Hepatocyte (in vitro differentiated cells): ENCODE results near the gene ALDH2. TPM values are rescaled to one million over a fixed set of nuclear protein-coding genes. Genes with fewer than 3 reads are reported as not detected.

Experiments used
- DNase-seq: peaks from one replicate; pipeline ENCODE4 v3.0.0-alpha.2; 2016; ENCODE audit warnings: low spot score
- H2AFZ ChIP-seq: fragments of 200-600 bp; sonication (generic); 2 replicates; pipeline ENCODE4 v1.6.0; 2016; ENCODE audit warnings: antibody characterized with exemption, mild to moderate bottlenecking
- H3K27ac ChIP-seq: fragments of 200-600 bp; sonication (generic); 2 replicates; pipeline ENCODE4 v1.5.1; 2016; ENCODE audit warnings: mild to moderate bottlenecking
- H3K27me3 ChIP-seq: fragments of 200-600 bp; sonication (generic); 2 replicates; pipeline ENCODE4 v1.6.1; 2016
- H3K36me3 ChIP-seq: fragments of 200-600 bp; sonication (generic); replicated peaks from 2 replicates; pipeline ENCODE4 v1.5.1; 2016; ENCODE audit warnings: low read depth; ENCODE audit not compliant: insufficient read depth
- H3K4me1 ChIP-seq: fragments of 200-600 bp; sonication (generic); 2 replicates; pipeline ENCODE4 v1.5.1; 2016; ENCODE audit warnings: mild to moderate bottlenecking, moderate library complexity; ENCODE audit not compliant: insufficient read depth
- H3K4me2 ChIP-seq: fragments of 200-600 bp; sonication (generic); 2 replicates; pipeline ENCODE4 v1.6.0; 2016
- H3K4me3 ChIP-seq: fragments of 200-600 bp; sonication (generic); 2 replicates; pipeline ENCODE4 v1.5.1; 2016; ENCODE audit warnings: mild to moderate bottlenecking
- H3K79me2 ChIP-seq: fragments of 200-600 bp; sonication (generic); 2 replicates; pipeline ENCODE4 v1.6.0; 2017; ENCODE audit warnings: mild to moderate bottlenecking
- H3K9me2 ChIP-seq: fragments of 200-600 bp; sonication (generic); replicated peaks from 2 replicates; pipeline ENCODE4 v1.6.0; 2017; ENCODE audit warnings: mild to moderate bottlenecking; ENCODE audit not compliant: insufficient read depth
- H3K9me3 ChIP-seq: fragments of 200-600 bp; sonication (generic); 2 replicates; pipeline ENCODE4 v1.5.1; 2016; ENCODE audit warnings: low read depth, mild to moderate bottlenecking
- H4K20me1 ChIP-seq: fragments of 200-600 bp; sonication (generic); 2 replicates; pipeline ENCODE4 v1.6.0; 2016; ENCODE audit warnings: mild to moderate bottlenecking; ENCODE audit not compliant: insufficient read depth, poor library complexity, severe bottlenecking
- CTCF ChIP-seq: fragments of 200-600 bp; sonication (generic); IDR thresholded peaks from 2 replicates; pipeline ENCODE4 v1.5.1; 2016; ENCODE audit warnings: antibody characterized with exemption, mild to moderate bottlenecking; ENCODE audit not compliant: poor library complexity
- EZH2 ChIP-seq: fragments of 200-600 bp; sonication (generic); IDR thresholded peaks from 2 replicates; pipeline ENCODE4 v1.6.1; 2016; ENCODE audit warnings: antibody characterized with exemption, mild to moderate bottlenecking, borderline replicate concordance
- EZH2phosphoT487 ChIP-seq: fragments of 200-600 bp; sonication (generic); IDR thresholded peaks from one replicate; pipeline ENCODE4 v1.6.1; 2018; ENCODE audit warnings: antibody characterized with exemption, mild to moderate bottlenecking, low read depth, moderate library complexity; ENCODE audit not compliant: unreplicated experiment, severe bottlenecking
- WGBS: methylation state at CpG from one replicate; pipeline ENCODE4 v1.1.6; 2016; ENCODE audit warnings: low lambda C conversion rate; ENCODE audit errors: missing lambda C conversion rate; 5-methylcytosine and 5-hydroxymethylcytosine counted together
- polyA plus RNA-seq: library from polyadenylated mRNA; unstranded; fragments of >200 nt; fragmentation: Nextera tagmentation; extraction: Ambion mirVana; gene quantifications from 2 replicates; pipeline ENCODE4 v1.2.1, GENCODE V29; 2016
- total RNA-seq: library from RNA; depleted of rRNA; stranded (reverse); fragments of >200 nt; gene quantifications from 2 replicates; pipeline ENCODE4 v1.2.3, GENCODE V29; 2014

The ALDH2 gene
- total and polyA plus RNA-seq, 2 experiments from 2014 or later: 126 to 203 TPM

GRCh38 chr12:111747333-111747732 is 19.4 kb upstream of the ALDH2 start:
- H3K9me2 ChIP-seq: no peaks in the 10 kb centered on the region
- TF ChIP-seq CTCF: no peak
- no peak for TF ChIP-seq EZH2
- no peak for TF ChIP-seq EZH2phosphoT487
- H3K27ac ChIP-seq: no peak overlapping the region
- H3K4me2 ChIP-seq: no peak overlapping the region
- H4K20me1 ChIP-seq: no peaks in the 10 kb centered on the region
- no peaks in the 10 kb centered on the region for H3K27me3 ChIP-seq
- no peak overlapping the region for H3K4me3 ChIP-seq
- H3K9me3 ChIP-seq: no peaks in the 10 kb centered on the region
- no peaks in the 10 kb centered on the region for H3K36me3 ChIP-seq
- H3K79me2 ChIP-seq: no peaks in the 10 kb centered on the region
- no peaks in the 10 kb centered on the region for H3K4me1 ChIP-seq
- 94% methylated on average over 9 of the region's 9 CpGs for WGBS
- no peak for DNase-seq
- H2AFZ ChIP-seq: no peak overlapping the region

- Histone ChIP-seq H3K27me3 (no peaks in the 10 kb centered on the region), H3K4me3 (no peak overlapping the region), H3K9me3 (no peaks in the 10 kb centered on the region), H3K4me1 (no peaks in the 10 kb centered on the region), H3K36me3 (no peaks in the 10 kb centered on the region), H3K4me2 (no peak overlapping the region), H2AFZ (no peak overlapping the region), H3K27ac (no peak overlapping the region), H4K20me1 (no peaks in the 10 kb centered on the region), H3K79me2 (no peaks in the 10 kb centered on the region), H3K9me2 (no peaks in the 10 kb centered on the region)
- TF ChIP-seq CTCF (no peak), EZH2 (no peak), EZH2phosphoT487 (no peak)
- no peak for DNase-seq
- WGBS: 88% methylated on average over 8 of the region's 8 CpGs
Measured at GRCh38 chr12:111748151-111748672, 18.5 kb upstream of the ALDH2 start.

- no peak overlapping the region for H3K27ac ChIP-seq
- no peak overlapping the region for H3K4me3 ChIP-seq
- H3K4me1 ChIP-seq: no peaks in the 10 kb centered on the region
- no peaks in the 10 kb centered on the region for H3K79me2 ChIP-seq
- TF ChIP-seq EZH2 (no peak), EZH2phosphoT487 (no peak), CTCF (no peak)
- WGBS: 94% methylated on average over 7 of the region's 7 CpGs
- no peak overlapping the region for H2AFZ ChIP-seq
- H3K4me2 ChIP-seq: no peak overlapping the region
- no peaks in the 10 kb centered on the region for H3K9me3 ChIP-seq
- no peak for DNase-seq
- no peaks in the 10 kb centered on the region for H4K20me1 ChIP-seq
- H3K27me3 ChIP-seq: no peaks in the 10 kb centered on the region
- no peaks in the 10 kb centered on the region for H3K36me3 ChIP-seq
- H3K9me2 ChIP-seq: no peaks in the 10 kb centered on the region
Measured at GRCh38 chr12:111748867-111749266, 17.9 kb upstream of the ALDH2 start.

- WGBS: 88% methylated on average over 4 of the region's 4 CpGs
Measured at GRCh38 chr12:111749391-111749790, 17.3 kb upstream of the ALDH2 start.

More at GRCh38 chr12:111749391-111749790, 17.3 kb upstream of the ALDH2 start:
- Histone ChIP-seq H3K4me1 (no peaks in the 10 kb centered on the region), H3K4me3 (no peak overlapping the region), H3K27ac (no peak overlapping the region), H3K79me2 (no peaks in the 10 kb centered on the region), H3K9me3 (no peaks in the 10 kb centered on the region), H4K20me1 (no peaks in the 10 kb centered on the region), H3K27me3 (no peaks in the 10 kb centered on the region), H3K4me2 (no peak overlapping the region), H2AFZ (no peak overlapping the region), H3K36me3 (no peaks in the 10 kb centered on the region), H3K9me2 (no peaks in the 10 kb centered on the region)
- no peak for TF ChIP-seq CTCF
- TF ChIP-seq EZH2: no peak
- TF ChIP-seq EZH2phosphoT487: no peak
- DNase-seq: no peak
